Activated naive CD4-positive, alpha-beta T cell treated with anti-CD3 and anti-CD28 coated beads, Interleukin-2, amount 50 U/mL, for 72 hours (primary cell): ENCODE results near the gene CBY2. TPM values are rescaled to one million over a fixed set of nuclear protein-coding genes. Genes with fewer than 3 reads are reported as not detected.
A peak's percentile ranks its signal among the peaks of the same experiment; 100 is the strongest.

ENCODE experiments used
- ATAC-seq, 2 donors: fragments of 150-1000 bp; cut with Tn5 transposase; 2 replicates each; pipeline ENCODE4 v1.10.0; 2021; ENCODE audit warnings: mild to moderate bottlenecking in 2 of 2, moderate library complexity in 2 of 2
- DNase-seq, 2 donors: peaks; one replicate each; pipeline ENCODE4 v3.0.0; 2021 to 2022; ENCODE audit warnings: low spot score in 2 of 2
- H3K27ac Mint-ChIP-seq, 2 donors: one replicate each; pipeline ENCODE4 v1.8.0; 2022; ENCODE audit warnings: mild to moderate bottlenecking in 2 of 2, mixed read lengths in 2 of 2
- H3K36me3 Mint-ChIP-seq, 2 donors: one replicate each; pipeline ENCODE4 v1.8.0; 2022; ENCODE audit warnings: mixed read lengths in 2 of 2
- H3K9me3 Mint-ChIP-seq, 2 donors: one replicate each; pipeline ENCODE4 v1.8.0; 2022; ENCODE audit warnings: mixed read lengths in 2 of 2
- total RNA-seq, 2 donors: library from RNA; stranded (reverse); gene quantifications; one replicate each; pipeline ENCODE4 v1.2.3, GENCODE V29; 2022

CBY2 gene
- total RNA-seq, 2 donors from 2014 or later = not detected

DNA sequence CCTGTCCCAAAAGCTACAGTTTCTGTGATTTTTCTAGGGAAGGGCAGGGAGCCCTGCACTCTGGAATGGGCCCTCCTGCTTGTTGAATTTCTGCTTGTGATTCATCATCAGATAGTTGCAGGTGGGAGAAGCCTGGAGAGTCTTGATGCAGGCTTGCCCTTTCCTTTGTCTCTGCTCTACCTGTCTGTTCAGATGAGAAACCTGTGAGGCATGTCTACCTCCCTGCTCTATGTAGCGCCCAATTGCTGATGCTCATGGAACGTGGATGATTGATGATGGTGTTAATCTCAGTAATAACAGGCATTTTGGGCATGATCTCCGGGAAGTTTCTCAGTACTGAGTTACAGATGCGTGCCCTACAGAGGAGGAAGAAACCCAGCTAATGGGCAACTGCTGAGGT lies 10.9 kb upstream of the CBY2 start:
- ATAC-seq (no peak), DNase-seq (no peak)
- Mint-ChIP-seq H3K9me3 (peaks cover 0 to 4% of the 10 kb centered on the region in 2 donors), H3K36me3 (peaks cover 8 to 9% of the 10 kb centered on the region in 2 donors), H3K27ac (no peak overlapping the region)

DNA sequence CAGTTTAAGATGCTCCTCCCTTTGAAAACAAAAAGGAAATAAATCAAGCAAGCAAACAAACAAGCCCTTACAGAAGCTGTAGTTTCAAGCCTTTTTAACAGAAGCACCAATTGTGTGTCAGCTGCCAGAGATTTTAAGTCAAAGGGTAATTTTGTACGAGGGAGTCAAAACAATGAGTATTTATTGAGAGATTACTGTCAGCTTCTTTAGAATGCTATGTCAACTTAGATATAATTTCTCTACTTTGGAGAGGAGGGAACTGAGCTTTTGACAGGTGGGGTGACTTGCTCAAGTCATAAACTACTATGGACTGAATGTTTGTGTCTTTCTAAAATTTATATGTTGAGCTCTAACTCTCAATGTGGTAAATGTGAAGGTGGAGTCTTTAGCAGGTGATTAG lies 10.5 kb upstream of the CBY2 start:
- peaks cover 0 to 4% of the 10 kb centered on the region in 2 donors for H3K9me3 Mint-ChIP-seq
- no peak for ATAC-seq
- DNase-seq = no peak
- no peak overlapping the region for H3K27ac Mint-ChIP-seq
- peaks cover 8 to 9% of the 10 kb centered on the region in 2 donors for H3K36me3 Mint-ChIP-seq

DNA sequence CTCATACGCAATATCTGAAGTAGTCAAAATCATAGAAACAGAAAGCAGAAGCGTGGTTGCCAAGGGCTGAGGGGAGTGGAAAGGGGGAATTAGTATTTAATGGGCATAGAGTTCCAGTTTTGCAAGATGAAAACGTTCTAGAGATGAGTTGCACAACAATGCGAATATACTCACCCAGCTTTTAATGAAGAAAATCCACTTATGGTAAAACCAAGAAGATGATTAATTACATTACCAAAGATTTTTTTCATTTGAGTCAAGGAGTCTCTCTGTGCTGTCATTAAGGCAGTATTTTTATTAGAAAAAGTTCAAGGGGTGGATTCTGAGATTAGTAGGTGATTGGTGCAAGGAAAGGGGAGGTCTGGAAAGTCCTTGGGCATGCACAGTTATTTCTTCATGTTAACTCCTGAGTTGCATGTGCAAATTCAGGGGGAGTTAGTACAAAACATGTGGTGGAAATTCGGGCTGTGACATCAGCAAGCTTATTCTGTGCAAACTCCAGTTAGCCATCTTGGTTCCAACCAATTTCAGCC lies 6.9 kb upstream of the CBY2 start:
- peaks cover 8 to 9% of the 10 kb centered on the region in 2 donors for H3K36me3 Mint-ChIP-seq
- ATAC-seq (peak; percentile 67 to 93), DNase-seq (peak in 1 of 2 donors; percentile 39)
- peak overlapping the region in 1 of 2 donors; percentile 23 for H3K27ac Mint-ChIP-seq
- H3K9me3 Mint-ChIP-seq = peaks cover 0 to 4% of the 10 kb centered on the region in 2 donors

DNA sequence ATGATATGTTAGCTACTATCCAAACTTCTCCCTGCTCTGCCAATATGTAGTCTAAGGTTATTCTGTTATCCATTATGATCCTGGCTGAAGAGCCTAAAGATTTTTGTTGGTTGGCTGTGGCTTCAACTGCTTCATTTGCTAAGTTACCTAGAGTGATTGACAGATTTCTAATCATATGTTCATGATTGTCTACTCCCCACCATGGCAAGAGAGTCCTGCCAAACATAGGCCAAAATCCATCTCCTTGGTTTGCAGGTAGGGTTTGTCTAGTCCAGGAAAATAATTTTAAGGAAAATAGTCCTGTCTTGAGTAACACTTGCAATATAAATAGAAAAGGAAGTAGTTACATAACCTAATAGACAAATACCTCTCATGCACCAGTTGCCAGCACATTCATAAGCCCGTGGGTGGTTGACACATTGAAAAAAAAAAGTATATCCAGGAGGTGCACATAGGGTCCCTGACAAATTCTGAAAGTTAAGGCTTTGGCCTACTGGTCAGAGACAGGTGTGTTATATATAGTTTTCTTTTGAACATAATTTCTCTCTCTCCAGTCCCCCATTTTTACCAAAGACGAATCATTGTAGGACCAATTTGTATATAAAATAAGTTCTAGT lies 5.4 kb upstream of the CBY2 start:
- Mint-ChIP-seq H3K36me3 (peaks cover 4% of the 10 kb centered on the region in 2 donors), H3K27ac (peak overlapping the region in 1 of 2 donors; percentile 55), H3K9me3 (no peaks in the 10 kb centered on the region)
- DNase-seq = no peak
- ATAC-seq = no peak

DNA sequence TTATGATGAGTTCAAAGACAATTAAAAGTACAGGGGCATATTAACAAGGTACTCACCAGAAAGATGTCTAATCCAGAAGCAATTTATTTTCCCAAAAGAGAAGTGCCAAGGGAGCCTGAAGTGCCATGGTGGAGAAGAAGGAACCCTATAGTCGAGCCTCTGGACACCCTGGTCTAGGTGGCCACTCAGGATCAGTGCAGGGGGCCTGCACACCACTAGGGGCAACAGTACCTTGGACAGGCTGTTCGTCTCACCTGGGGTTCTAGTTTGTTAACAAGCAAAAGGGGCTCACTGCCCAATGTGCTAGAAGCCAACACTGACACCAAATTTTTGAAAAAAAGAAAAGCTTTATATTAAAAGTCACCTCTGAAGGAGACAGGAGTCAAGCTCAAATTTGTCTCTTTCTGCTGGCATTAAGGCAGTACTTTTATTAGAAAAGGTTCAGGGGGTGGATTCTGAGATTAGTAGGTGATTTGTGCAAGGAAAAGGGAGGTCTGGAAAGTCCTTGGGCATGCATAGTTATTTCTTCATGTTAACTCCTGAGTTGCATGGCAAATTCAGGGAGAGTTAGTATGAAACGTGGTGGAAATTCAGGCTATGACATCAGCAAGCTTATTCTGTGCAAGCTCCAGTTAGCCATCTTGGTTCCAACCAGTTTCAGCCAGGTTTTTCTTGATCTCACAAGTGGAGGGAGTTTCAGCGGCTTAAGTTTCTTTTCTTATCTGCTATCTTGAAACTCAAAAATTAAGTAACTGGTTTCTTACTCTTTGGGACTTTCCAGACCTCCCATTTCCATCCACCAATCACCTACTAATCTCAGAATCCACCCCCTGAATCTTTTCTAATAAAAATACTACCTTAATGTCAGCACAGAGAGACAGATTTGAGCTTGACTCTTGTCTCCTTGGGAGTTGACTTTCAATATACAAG lies 884 bp upstream of the CBY2 start:
- Mint-ChIP-seq H3K36me3 (no peaks in the 10 kb centered on the region), H3K9me3 (no peaks in the 10 kb centered on the region), H3K27ac (peak overlapping the region in 1 of 2 donors; percentile 19)
- no peak for DNase-seq
- peak; percentile 55 to 86 for ATAC-seq

DNA sequence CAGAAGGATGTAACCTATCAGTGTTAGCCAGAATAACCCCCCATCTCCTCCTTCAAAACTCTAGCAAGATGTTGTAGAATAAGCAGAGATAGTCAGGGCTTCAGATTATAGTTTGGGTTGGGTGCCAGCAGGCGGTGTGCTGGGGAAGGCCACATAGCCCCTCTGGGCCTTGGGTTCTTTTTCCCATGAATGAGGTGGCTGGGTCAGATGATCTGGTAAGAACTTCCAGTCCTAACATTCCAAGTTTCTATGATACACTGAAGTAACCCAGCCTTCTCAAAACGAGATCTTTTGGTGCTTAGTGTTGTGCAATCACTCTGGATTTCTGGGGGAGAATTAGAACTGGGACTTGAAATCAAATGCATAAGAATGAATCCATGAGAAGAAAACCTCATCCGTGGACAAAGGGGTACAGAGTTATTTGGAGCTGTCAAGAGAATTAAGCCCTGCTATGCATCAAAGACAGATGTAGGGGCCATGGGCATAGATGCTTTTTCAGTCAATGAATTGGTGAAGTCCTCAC lies 810 bp downstream of the CBY2 start:
- Mint-ChIP-seq H3K9me3 (no peaks in the 10 kb centered on the region), H3K36me3 (no peaks in the 10 kb centered on the region), H3K27ac (no peak overlapping the region)
- no peak for ATAC-seq
- DNase-seq = no peak

DNA sequence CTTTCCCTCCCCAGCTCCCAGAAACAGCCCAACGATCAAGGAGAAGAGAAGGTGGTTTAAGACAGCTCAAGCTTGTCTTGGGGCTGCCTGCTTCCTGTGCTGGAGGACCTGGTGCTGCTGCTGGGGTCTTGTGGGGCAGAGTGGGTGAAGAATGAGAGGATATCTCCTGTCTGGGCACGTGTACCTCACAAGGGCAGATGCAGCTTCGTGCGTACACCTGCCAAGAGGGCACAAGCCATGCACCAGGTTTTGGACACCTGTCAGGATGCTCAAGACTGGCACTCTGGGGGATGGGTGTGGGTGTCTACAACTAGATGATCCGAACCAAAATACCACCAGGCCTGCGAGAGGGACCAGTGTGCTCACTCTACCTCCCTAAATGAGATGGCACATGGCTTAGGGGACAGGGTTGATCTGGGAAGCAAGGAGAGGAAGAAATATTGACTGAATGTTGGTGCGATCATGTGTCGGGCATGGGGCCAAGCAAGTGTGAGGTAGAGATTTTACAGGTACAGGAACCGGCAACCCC lies 2.2 kb downstream of the CBY2 start:
- ATAC-seq = no peak
- Mint-ChIP-seq H3K36me3 (no peaks in the 10 kb centered on the region), H3K27ac (no peak overlapping the region), H3K9me3 (no peaks in the 10 kb centered on the region)
- no peak for DNase-seq

DNA sequence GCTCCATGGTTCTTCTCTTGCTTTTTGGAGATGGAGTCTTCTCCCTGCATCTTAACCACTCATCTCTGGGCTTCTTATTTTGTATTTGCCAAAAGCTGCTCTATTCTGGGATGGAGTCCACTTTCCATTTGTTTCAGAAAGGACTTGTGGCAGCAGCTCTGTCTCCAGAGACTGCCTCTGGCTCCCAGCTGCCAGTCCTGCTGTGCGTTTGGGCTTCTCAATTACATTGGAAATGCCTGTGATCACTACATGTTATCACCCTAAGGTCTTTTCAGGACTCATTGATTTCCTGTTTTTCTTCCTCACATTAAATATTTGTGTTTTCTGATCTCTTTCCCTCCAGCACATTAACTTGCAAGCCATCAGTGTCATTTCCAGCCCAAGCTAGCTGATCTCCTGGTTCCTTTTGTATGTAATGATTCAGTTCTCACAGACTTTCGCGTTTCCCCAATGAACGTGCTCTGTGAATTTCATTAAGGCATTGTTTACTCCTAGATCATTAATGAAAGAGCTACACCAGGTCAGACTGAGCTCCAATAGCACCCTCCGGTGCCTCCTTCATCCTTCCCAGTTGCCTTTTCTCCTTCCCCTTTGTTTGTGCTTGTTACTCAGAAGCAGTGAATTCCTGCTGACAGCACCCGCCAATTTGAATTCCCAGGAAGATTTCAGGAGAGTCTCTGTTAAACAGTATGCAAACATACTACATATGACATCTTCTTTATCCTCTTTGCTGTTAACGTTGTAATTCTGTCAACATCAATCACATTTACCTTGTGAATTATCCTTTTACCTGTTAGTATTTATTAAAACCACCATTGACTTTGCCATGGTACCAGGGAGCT lies 3.0 kb downstream of the CBY2 start:
- no peaks in the 10 kb centered on the region for H3K36me3 Mint-ChIP-seq
- no peak for ATAC-seq
- H3K27ac Mint-ChIP-seq = no peak overlapping the region
- DNase-seq = no peak
- no peaks in the 10 kb centered on the region for H3K9me3 Mint-ChIP-seq

DNA sequence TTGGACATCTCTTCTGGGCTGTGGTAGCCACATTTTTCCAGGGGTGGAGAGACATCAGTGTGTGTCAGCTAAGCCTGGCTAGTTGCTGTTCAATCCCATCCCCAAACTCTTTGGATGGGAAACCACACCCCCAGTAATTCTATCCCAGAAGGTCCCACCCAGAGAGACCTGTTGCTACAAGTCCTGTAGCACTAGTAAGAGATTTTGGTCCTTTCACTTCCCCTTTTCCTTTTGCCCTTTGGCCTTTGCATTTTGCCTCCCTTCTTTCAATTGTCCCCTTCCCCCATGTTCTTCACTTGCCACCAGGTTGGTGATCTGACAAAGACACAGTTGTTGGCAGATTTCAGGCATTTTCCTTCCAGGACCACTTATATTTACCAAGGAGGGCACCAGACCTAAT lies 3.8 kb downstream of the CBY2 start:
- DNase-seq = no peak
- Mint-ChIP-seq H3K9me3 (no peaks in the 10 kb centered on the region), H3K36me3 (no peaks in the 10 kb centered on the region), H3K27ac (no peak overlapping the region)
- no peak for ATAC-seq

DNA sequence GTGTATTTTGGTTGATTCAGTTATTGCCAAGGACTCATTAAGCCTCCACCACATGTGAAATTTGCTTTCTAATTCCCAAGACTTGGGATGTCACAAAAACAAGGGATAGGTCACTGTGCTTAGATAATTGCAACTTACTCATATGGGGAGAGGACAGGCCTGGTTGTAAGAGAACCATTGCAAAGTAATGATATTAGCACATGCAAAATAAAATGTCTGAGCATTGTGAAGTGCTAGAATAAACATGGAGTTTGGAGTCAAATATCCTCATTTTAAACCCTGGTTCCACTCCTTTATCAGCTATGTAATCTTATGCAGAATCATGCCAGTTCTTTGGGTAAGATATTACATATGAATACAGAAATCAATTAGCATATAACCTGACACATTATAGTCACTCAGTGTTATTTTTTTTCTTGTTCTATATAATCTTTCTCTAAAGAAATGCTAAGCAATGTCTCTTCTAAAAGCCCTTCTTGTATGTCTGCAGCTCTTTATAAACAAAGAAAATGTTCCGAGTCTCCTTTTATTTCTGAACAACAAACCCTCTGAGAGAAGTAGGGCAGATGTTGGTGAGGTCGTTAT lies 5.5 kb downstream of the CBY2 start:
- ATAC-seq = no peak

DNA sequence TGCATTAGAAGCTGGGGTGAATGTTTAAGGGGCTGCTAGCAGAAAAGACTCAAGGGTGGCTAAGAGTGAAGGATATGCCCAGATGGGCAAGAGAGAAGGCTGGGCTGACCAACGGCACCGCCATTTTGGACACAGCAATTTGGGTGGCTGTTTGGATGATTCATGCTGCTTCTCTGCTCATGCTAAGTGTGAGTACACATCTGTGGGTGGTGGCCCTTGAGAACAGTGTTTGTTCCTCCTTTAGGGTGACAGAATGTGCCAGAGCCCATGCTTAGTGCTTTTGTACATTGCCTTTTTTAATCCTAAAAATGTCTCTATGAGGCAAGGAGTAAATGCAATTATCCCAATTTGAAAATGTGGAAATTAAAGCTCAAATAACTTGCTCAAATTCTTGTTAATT lies 9.8 kb downstream of the CBY2 start:
- H3K36me3 Mint-ChIP-seq = no peaks in the 10 kb centered on the region

More for the DNA sequence above, 5.5 kb downstream of the CBY2 start:
- H3K36me3 Mint-ChIP-seq = no peaks in the 10 kb centered on the region
- H3K9me3 Mint-ChIP-seq = no peaks in the 10 kb centered on the region
- no peak overlapping the region for H3K27ac Mint-ChIP-seq
- DNase-seq = no peak

DNA sequence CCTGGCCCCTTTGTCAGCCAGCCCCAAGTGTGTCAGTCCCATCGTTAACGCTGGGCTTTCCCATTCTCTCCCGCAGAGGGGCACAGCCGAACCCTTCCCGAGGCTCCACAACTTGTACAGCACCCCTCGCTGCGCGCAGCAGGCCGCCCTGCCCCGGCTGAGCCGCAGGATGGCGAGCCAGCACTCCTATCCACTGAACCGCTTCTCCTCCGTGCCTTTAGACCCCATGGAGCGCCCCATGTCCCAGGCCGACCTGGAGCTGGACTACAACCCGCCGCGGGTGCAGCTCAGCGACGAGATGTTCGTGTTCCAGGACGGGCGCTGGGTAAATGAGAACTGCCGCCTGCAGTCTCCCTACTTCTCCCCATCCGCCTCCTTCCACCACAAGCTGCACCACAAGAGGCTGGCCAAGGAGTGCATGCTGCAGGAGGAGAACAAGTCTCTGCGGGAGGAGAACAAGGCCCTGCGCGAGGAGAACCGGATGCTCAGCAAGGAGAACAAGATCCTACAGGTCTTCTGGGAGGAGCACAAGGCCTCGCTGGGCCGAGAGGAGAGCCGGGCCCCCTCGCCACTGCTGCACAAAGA lies 11.1 kb downstream of the CBY2 start:
- ATAC-seq (no peak), DNase-seq (no peak)
- Mint-ChIP-seq H3K27ac (peak overlapping the region in 1 of 2 donors; percentile 32), H3K36me3 (no peaks in the 10 kb centered on the region), H3K9me3 (no peaks in the 10 kb centered on the region)

More for the DNA sequence above, 9.8 kb downstream of the CBY2 start:
- Mint-ChIP-seq H3K27ac (no peak overlapping the region), H3K9me3 (no peaks in the 10 kb centered on the region)
- ATAC-seq = no peak
- DNase-seq = no peak

DNA sequence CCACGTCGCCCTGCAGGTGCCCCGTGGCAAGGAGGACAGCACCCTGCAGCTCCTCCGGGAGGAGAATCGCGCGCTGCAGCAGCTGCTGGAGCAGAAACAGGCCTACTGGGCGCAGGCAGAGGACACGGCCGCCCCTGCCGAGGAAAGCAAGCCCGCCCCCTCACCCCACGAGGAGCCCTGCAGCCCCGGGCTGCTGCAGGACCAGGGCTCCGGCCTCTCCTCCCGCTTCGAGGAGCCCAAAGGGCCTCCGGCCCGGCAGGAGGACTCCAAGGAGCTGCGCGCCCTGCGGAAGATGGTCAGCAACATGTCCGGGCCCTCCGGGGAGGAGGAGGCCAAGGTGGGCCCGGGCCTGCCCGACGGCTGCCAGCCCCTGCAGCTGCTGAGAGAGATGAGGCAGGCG lies 11.6 kb downstream of the CBY2 start:
- ATAC-seq = no peak
- H3K9me3 Mint-ChIP-seq = no peaks in the 10 kb centered on the region
- no peak overlapping the region for H3K27ac Mint-ChIP-seq
- DNase-seq = no peak
- no peaks in the 10 kb centered on the region for H3K36me3 Mint-ChIP-seq

DNA sequence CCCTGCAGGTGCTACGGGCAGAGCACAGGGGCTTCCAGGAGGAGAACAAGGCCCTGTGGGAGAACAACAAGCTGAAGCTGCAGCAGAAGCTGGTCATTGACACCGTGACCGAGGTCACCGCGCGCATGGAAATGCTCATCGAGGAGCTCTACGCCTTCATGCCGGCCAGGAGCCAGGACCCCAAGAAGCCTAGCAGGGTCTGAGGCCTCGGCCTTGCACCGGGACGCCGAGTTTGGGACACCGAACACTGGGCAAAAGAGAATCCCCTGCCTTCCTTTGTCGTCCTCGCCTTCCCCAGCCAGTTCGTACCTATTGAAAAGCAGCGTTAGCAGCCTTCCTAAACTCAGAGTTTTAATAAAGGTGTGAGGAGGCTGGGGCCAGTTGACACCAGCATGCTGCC lies 12.1 kb downstream of the CBY2 start:
- Mint-ChIP-seq H3K36me3 (no peaks in the 10 kb centered on the region), H3K9me3 (no peaks in the 10 kb centered on the region), H3K27ac (no peak overlapping the region)
- DNase-seq (no peak), ATAC-seq (no peak)

DNA sequence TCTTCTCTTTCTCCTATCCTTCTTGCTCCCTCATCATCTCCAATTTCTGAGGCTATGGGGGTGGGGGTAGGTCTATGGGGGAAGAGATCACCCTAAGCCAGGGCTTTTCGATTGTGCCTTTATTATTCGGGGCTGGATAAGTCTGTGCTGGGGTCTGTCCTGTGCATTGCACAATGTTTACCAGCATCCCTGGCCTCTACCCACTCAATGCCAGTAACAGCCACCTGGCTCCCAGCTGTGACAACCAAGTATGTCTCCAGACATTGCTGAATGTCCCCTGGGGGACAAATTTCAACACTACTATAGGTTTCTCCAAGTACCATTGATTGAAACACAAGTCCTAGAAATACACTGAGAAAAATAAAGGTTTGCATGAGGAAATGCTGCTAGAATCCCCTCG lies 13.2 kb downstream of the CBY2 start:
- DNase-seq (no peak), ATAC-seq (no peak)
- no peaks in the 10 kb centered on the region for H3K36me3 Mint-ChIP-seq
- no peaks in the 10 kb centered on the region for H3K9me3 Mint-ChIP-seq
- H3K27ac Mint-ChIP-seq = no peak overlapping the region

DNA sequence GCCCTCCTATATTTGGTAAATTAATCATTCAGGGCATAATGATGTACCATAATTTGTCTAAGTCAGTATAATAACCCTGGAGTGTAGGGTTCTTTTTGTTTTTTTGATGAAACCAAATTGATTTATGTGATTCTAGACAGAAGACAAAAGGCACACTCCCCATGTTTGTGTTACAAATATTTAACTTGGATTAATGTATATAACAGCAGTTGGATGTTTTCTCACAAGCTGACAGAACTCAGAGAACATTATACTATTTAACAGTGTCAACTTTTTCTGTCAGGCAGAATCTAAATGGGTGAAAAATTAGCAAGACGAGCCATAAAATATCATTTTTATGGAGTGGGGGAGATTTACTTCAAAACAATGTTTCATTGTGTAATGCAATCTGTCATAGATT lies 15.2 kb downstream of the CBY2 start:
- Mint-ChIP-seq H3K27ac (no peak overlapping the region), H3K36me3 (no peaks in the 10 kb centered on the region), H3K9me3 (no peaks in the 10 kb centered on the region)
- DNase-seq = no peak
- no peak for ATAC-seq
